Measurements from ENCODE around the gene CD93.

CD93 gene

DNA sequence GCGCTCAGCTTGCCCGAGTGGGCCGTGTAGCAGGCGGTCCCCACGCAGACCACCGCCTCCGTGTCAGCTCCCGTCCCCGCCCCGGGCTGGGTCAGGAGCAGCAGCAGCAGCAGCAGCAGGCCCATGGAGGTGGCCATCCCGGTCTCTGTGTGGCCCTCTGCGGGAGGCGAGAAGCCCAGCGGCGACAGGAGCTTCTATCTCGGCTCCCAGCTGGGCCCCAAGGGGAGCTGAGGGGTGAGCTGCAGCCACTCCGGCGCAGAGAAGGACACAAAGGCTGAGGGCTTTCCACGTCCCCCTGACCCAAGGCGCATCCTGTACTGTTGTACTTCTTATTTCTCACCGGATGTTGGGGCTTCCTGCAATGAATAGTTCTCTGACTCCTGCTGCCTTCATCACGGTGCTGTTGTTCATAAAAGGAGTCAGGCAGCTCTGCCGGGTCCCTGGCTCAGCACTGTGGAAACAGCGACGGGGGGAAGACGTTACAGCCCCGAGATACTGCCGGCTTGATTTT, at the start of gene CD93:
Gene CD93 (minus strand): TSS at position 269 of the 511 bp plus-strand sequence. CDS start 132 bp downstream, at position 137.
- peak; percentile 28 for DNase-seq (ENCODE audit: low spot score)

DNA sequence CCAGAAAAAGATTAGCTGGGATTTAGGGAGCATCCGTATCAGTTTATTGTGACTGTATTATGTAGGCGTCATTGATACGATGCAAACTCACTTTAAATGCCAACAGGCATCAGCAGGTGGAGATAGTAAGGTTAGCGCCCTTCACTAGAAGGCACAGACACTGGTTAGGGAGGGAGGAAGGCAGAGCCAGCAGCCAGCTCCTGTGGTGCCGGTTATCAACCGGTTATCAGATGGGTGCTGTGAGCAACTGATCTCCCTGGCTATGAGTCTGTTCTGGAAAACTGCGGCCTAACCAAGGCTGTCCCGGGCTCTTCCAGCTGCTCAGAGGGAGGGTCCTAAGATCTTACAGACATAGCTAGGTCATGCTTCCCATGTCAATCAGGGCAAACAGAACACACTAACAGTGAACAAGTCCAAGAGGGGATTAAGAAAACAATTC, 47.5 kb upstream of the CD93 start:
- no peak for DNase-seq (ENCODE audit: low spot score)

- no peak for DNase-seq (ENCODE audit: low spot score)
Observed at GRCh38 chr20:23132930-23133559, 46.9 kb upstream of the CD93 start.

DNA sequence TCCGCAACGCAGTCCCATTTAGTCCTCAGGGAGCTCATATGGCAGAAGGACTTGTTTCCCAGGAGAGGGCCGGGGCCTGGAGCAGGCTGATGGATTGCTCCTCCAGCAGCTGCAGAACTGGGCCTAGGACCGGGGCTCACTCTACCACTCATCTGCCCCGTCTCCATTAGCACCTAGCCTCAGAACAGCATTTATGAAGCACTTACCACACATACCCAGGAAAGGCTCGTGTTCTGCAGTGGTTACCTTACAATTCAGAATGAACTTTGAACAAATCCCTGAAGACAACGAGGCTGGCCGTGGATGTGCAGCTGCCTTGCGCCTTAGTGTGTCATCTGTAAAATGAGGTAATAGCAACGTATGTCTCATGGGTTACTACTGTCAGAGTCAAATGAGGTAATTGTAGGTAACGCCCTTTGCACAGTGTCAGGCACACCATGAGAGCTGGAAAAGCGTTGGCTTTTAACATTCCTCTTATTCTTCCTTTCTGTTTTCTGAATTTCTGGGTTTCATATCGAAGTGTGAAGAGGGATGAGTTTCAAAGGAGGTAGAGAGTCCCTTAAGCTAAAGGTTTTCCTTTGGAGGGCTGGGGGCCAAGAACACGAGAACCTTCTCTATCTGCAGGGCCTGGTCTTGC, 46.3 kb upstream of the CD93 start:
- no peak for DNase-seq (ENCODE audit: low spot score)

- DNase-seq (ENCODE audit: low spot score): no peak
Observed at GRCh38 chr20:23131766-23132165, 45.6 kb upstream of the CD93 start.

DNA sequence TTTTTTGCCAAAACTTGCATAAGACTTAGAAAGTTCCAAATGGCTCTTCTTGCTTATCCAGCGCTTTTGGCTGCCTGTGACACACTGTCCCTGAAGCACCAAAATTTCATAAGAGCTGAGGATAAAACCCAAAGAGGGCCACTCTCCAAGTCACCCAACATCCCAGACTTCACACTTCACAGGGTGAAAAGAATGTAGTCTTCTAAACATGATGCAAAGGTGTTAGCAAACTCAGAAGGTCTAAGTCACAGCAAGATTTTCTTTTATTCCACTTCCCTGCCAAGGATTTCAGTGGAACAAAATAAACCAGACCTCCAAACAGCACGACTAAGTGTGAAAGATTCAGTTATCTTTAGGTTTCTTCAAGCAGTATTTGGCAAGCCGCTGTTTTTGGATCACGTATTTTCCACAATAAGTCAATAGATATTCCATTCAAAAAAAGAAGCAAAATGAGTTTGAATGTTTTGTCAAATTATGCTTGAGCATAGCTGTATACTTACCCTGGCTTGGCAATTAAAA, 44.6 kb upstream of the CD93 start:
- no peak for DNase-seq (ENCODE audit: low spot score)

GRCh38 chr20:23129891-23130621, 43.9 kb upstream of the CD93 start:
- no peak for DNase-seq (ENCODE audit: low spot score)

- peak; percentile 35 for DNase-seq (ENCODE audit: low spot score)
Observed at GRCh38 chr20:23129266-23129665, 43.1 kb upstream of the CD93 start.

DNA sequence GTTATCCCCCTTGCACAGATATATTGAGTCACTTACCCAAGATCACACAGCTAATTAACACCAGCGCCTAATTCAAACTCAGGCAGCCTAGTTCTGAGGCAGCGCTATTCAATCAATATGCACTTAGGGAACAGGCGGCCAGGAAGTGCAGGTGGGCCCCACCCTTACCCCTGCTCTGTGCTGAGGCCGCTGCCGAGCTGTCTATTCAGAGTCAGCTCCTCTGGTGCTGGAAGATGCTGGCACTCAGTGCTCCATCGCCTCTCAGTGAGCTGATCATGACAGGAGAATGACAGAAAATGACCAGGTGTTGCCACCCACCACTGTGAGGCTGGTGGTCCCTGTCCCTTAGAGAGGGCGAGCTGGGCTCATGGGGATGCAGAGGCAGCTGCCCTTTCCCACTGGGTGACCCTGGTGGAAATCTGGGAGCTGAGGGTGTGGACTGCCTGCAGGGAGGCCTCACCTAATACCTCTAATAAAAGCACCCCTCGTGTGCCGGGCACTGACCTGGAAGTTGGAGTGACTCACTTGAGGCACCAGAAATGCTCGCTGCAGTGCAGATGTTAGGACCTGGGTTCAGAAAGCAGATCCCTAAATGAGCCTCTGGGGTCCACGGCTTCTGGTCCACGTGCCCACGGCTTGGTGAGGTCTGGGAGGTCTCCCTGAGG, 42.5 kb upstream of the CD93 start:
- DNase-seq (ENCODE audit: low spot score): no peak

DNA sequence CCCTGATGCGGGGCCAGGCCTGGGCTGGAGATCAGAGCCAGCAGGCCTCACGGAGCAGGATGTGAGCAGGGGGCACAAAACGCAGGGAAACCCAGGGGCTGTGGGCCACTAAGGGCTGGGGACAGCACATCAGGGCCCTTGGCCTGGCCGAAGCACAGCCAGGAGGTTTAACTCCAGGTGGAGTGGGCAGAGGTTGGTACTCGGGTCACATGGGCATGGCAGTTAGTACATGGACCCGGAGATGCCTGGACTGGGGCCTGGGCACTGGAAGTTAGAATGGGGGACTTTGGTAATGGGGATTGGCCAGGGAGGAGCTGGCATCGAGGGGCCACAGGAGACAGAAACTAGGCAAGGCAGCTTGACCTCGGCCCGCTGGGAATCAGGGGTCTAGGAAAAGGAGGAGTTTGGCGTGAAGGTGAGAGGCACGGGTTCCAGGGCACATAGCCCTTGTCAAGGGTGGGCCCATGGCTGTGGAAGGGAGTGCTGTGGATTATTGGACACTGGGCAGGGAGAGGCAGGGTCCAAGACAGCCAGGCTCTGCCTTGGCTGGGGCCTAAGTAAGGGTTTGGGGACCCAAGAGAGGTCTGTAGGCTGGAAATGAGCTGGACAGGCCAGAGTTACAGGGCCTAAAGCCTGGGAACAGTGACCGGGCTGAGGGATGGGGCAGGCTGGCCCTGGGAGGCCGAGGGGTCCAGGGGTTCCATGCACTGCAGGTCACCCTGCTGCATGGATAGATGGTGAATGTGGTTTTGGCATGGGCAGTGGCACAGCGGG, 41.6 kb upstream of the CD93 start:
- no peak for DNase-seq (ENCODE audit: low spot score)

DNA sequence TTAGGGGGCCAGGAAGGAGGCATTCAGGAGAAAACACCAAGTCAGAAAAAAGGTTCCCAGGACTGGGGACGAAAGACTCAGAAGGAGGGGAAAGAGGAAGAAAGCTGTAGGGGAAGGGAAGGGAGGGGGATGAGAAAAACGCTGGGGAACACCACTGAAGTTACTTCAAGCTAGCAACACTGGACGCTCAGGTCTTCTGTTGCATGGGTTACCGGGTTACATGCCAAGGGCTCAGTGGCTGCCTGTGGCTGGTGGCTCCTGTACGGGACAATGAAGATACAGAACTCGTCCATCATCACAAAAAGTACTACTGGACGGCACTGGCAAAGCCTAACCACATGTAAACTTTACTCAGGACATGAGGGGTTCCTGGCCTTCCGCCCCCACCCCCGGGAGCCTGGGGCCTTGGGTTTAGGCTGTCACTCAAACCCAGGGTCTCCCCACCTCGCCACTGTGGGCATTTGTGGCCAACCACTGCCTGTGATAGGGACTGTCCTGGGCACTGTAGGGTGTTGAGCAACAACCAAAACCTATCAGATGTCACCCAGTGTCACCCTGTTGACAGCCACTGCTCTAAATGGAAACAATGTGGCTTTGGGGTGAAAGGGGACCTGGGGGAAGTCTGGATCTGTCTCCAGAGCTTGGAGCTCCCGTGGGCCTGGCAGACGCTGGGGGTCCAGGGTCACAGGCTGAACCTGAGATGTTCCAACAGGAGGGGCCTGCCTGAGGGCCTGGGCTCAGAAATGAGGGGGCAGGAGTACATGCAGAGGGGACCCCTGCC, 40.3 kb upstream of the CD93 start:
- DNase-seq (ENCODE audit: low spot score): peak; percentile 38

- peak; percentile 65 for DNase-seq (ENCODE audit: low spot score)
Observed at GRCh38 chr20:23125625-23126191, 39.6 kb upstream of the CD93 start.

- DNase-seq (ENCODE audit: low spot score): no peak
Observed at GRCh38 chr20:23125159-23125558, 39.0 kb upstream of the CD93 start.

DNA sequence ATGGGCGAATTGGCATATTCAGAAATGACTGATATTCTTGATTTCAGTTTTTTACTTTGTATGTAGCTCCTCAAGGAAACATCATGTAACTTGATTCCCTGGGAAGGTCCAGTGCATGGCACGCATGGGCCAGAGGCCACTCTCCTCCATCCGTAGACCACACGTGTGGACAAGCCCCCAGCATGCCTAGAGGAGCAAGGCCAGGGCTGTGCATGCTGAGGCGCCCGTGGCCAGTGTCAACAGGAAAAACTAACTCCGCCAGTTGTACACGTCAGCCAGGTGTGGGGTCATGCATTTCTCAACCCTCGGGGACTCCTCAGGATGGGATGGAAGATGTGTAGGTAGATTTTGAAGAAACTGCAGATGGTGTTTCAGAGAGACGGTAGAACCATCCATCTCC, 37.8 kb upstream of the CD93 start:
- DNase-seq (ENCODE audit: low spot score): no peak

DNA sequence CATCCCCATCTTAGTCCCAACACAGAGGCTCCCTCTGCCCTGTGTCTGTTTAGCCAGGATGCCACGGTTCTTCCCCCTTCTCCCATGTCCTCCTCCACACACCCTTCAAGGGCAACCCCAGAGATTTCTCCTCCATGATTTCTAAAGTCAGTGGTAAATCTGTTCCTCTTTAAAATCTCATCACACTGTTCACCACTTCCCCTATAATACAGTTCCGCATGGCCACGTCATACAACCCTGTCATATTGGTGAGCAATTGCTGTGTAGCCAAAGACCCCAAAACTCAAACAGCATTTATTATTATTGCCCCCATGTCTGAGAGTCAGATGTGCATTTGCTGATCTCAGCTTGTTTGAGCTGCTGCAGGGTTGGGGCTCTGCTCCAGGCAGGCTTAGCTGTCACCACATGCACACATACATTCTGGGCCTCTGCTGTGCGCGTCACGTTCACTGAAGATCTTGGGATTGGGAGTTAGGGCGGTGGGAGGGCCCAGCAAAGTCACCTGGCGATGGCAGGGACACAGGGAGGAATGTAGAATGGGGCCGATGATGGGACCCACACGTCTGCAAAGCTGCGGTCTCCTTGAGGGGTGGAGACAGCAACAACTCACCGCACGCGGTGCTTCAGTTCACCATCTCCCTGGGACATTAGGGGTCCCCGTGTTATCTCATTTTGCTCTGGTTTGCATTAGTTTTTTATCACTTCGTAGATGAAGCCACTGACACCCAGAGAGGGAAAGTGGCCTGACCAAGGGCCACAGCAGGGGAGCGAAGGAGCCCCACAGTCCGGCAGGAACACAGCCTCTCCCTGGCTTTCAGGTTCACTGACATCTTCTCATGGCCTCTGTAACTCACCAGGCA, 36.9 kb upstream of the CD93 start:
- no peak for DNase-seq (ENCODE audit: low spot score)

DNA sequence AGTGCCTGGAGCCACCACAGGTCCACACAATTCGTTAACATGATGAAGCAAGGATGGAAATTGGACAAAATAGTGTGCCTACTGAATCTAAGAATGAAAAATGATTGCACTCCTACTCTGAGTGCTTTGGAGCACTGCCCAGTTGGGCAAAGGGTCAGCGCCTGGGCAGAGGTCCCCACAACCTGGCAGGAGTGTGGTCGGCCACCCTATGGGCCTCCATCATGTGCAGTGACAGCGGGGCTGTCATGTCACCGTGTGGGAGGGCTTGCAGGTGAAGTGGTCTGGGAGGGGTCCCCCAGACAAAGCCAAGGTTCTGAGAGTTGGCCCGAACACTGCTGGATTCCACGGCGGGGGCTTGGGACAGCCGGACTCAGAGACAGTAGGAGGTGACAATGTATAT, 36.2 kb upstream of the CD93 start:
- no peak for DNase-seq (ENCODE audit: low spot score)

DNA sequence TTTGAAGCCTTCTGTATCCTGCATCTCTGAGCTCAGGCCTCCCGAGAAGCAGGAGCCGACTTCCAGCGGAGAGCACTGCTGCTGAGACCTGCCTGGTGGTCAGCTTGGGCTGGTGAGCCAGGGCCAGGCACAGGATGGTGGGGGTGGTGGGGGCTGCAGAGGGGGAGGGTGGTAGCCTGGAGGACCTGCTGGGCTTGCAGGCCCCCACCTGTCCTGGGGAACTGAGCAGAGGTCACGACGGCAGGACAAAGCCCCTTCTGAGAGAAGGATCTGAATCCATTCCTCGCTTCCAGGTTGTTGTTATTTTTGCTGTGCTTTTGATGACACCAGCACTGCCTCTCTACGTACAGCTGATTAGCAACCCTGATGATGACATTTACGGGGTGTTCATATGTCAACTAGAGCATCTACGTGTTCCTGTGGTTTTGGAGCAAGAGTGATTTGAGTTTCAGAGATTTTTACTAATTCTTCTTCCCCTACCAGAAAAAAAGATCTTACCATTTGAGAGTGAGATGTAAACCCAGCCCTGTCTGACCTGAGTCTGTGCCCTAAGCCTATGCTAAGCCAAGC, 35.7 kb upstream of the CD93 start:
- DNase-seq (ENCODE audit: low spot score): no peak

DNA sequence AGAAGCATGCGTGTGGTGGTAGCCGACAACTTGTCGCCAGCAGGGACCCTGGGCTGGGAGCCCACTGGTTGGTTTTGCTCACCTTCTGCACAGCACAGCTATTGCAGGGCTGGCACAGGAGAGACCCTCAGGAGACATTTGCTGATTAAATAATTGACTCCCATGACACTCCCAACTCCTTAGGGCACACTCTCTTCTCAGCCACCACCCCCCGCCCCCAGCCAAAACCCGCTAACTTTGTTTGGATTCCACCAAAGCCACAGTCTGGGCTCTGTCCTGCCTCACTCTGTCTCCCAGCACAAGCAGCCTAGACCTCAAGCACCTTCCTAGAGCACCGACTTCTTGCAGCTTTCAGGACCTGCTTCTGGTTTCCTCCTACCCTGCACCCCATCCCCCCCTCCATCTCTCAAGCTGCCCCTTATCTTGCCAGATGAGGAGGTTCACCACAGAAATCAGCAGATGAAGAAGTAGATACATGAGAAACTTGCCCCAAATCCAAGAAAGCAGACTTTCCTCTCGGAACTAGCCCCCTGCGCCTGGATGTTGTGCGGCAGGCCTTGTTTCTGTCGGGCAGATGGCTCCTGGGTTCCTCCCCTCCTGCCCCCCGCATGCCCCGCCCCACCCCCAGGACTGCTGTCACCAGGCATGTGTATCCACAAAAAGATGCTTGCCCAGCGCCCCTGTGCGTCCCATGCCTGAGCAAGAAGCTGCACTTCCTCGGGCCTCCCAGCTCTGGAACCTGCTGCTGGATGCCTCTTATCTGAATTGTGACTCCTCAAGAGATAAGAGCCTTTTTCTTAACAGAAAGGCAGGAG, 35.0 kb upstream of the CD93 start:
- no peak for DNase-seq (ENCODE audit: low spot score)
